Suppressor macrophage treated with lipopolysaccharide for 4 hours (primary cell): ENCODE data around the gene S100PBP.
"Not testable (repeated sequence)": the region's sequence is repeated elsewhere in the genome, so short reads cannot be mapped to it uniquely, and the experiment has no call there.

Source experiments
- DNase-seq: peaks from one replicate; pipeline ENCODE4 v3.0.0-alpha.2; 2020

The S100PBP gene

GRCh38 chr1:32901823-32902534, 84.5 kb downstream of the S100PBP start:
- DNase-seq, result no peak

GRCh38 chr1:32902535-32902920, 85.1 kb downstream of the S100PBP start:
- DNase-seq, result no peak

GRCh38 chr1:32903991-32904785, 86.7 kb downstream of the S100PBP start:
- DNase-seq, result no peak

GRCh38 chr1:32904797-32905196, 87.3 kb downstream of the S100PBP start:
- no peak for DNase-seq

GRCh38 chr1:32905588-32905987, 88.1 kb downstream of the S100PBP start:
- not testable (repeated sequence) for DNase-seq

- DNase-seq, result no peak
These were observed 89.2 kb downstream of the S100PBP start for GRCh38 chr1:32906654-32907053.

GRCh38 chr1:32907435-32907834, 90.0 kb downstream of the S100PBP start:
- no peak for DNase-seq
